Activated CD8-positive, alpha-beta memory T cell treated with anti-CD3 and anti-CD28 coated beads, Interleukin-2, amount 50 U/mL, for 48 hours (primary cell): Measurements from ENCODE around the gene TPM1.
"Not testable (repeated sequence)": the region's sequence is repeated elsewhere in the genome, so short reads cannot be mapped to it uniquely, and the experiment has no call there.

ENCODE experiments used
- DNase-seq: peaks from one replicate; pipeline ENCODE4 v3.0.0-alpha.2; 2020

TPM1 gene

DNA sequence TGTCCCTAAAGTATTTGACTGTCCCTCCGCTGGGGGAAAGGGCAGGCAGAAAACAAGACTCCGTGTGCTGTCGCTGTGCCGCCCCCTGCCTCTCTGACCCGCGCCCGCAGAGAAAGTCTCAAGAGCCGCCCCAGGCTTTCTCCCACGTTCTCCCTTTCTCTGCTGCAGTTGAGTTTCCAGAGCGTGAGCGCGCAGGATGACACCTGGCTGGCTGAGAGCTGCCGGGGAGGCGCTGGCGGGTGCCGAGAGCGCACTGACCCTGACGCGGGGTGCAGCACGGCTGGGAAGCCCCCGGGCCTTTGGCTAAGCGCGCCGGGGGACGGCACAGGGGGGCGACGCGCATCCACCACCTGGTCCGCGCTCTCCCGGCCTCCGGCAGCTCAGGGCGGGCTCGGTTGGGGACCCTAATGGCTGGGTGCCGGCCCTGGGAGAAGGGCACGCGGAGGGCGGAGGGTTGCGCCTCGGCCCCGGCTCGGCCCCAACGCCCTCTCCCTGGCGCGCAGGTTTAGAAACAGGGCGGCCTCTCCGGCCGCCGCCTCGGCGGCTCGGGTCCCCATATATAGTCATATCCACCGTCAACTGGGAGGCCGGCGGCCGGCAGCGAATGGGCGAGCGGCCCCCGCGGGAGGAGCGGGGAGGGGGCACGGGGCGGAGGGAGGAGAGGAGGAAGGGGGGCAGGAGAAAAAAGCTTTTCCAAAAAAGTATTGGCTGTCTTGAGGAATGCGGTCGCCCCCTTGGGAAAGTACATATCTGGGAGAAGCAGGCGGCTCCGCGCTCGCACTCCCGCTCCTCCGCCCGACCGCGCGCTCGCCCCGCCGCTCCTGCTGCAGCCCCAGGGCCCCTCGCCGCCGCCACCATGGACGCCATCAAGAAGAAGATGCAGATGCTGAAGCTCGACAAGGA is at the start of gene TPM1:
Gene TPM1, plus strand, starts transcription at position 774 of the 903 bp plus-strand sequence. Its CDS starts 83 bp downstream, at position 857.
- DNase-seq: peak; percentile 58

DNA sequence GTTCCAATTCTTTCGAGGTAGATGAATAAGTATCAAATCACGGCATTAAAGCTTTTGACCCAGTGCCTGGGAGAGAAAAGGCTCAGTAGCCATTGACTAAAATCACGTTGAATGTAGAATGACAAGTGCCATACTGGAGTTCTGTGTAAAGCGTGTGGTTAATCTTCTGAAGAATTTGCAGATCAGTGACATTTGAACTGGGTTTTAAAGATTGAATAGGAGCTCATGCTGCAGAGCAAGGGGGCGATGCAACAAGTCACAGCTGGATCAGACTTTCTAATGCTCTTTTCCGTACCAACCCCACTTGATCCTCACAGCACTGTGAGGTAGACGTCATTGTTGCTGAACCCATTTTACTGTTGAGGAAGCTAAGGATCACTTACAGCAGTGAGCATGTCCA is 49.5 kb upstream of the TPM1 start:
- DNase-seq: no peak

DNA sequence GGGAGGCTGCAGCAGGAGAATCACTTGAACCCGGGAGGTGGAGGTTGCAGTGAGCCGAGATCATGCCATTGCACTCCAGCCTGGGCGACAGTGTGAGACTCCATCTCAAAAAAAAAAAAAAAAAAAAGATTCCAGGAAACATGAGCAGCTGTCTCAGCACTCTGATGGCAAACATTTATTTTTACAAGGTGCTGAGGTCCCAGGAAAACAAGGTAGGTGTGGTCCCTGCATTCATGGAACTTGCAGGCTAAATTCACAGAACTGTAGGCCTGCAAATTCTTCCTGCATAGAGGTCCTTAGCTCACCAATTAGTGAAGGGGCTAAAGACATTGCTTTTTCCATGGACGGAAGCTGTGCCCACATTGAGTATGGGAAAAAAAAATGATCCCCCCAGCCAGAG is 48.9 kb upstream of the TPM1 start:
- not testable (repeated sequence) for DNase-seq

DNA sequence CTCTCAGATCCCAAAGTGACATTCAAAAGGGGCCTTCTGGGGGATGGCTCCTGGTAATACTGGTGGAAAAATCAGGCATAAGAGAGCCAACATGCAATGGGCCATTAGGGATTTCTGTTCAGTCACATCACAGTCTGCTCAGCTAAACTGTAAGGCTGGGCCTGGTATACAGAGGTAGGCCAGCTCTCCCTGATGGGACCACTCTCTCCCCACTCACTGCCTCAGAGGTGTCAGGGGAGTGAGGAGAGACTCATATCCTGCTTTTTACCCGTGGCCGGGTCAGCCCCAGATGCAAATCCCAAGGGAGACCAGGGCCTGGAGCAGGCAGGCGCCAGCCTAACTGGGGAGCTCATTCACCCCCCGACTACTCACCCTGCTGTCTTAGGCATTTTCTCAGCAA is 48.1 kb upstream of the TPM1 start:
- DNase-seq: no peak

DNA sequence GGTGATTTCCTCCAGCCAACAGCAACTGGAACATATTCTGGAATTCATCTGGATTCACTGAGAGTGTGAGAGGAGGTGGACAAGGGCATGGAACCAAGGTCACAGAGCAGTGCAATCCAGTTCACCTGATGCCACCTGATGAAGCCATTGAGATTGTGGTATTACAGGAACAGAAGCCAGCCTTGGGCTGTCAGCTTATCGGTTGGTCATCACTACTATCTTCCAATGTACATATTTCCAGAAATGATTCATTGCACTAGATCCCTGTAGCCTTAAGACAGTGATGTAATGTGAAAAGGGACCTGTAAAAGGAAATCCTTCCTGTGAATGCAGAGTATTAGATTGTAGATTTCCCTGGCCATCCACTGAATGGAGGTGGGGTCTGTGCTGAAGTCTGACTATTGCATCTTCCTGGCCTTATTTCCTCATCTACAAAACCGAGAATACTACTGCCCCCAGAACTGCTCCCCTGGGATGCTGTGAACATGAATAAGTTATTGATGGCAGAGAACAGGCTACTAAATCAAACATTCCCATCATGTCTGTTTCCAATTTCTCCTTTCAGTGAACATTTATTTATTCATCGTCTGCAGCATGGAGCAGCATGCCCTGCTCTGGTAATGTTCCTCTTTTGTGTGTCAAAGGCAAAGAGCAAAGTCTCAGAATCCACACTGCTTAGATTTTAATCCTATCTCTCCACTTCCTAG is 47.4 kb upstream of the TPM1 start:
- DNase-seq: no peak

DNA sequence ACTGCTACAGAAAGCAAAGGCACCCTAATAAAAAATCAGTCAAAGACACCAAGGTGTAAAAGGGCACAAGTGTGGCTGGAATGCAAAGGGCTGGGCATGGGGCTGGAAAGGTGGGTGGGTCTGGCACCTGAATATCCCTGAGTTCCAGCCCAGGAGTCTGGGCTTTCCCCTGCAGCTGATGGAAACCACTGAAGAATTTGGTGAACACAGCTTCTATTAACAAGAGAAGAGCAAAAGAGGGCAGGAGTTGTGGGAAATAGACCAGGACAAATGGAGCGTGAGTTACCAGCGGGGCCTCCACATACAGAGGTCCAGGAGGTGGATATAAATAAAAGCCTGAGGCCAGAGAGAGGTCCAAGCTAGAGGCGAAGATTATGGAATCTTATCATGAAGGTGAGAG is 45.1 kb upstream of the TPM1 start:
- DNase-seq: no peak

DNA sequence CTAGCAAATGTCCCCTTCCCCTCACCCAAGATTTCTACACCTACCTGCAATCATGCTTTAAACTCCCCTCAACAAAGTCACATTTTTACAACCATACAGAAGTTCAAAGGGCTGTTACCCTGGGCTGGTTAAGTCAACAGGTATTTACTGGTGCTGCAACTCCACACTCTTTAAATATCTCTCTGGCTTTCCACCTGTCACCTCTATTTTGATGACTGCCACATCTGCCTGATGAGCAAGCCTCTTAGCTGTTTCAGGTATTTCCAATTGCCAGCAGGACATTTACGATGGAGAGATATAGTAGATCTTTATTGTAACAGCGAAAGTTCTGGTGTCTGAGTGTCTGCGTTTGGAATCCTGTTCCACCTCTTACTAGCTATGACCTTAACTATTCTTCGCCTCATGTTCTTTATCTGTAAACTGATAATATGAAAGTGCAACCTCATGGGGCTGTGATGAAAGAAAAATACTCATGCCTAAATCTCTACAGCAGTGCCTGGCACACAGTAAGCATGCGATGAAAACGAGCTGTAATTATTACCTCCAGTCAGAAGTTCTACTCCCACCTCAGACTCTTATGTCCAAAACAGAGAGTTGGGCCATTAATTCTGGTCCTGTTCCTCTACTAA is 44.2 kb upstream of the TPM1 start:
- no peak for DNase-seq

DNA sequence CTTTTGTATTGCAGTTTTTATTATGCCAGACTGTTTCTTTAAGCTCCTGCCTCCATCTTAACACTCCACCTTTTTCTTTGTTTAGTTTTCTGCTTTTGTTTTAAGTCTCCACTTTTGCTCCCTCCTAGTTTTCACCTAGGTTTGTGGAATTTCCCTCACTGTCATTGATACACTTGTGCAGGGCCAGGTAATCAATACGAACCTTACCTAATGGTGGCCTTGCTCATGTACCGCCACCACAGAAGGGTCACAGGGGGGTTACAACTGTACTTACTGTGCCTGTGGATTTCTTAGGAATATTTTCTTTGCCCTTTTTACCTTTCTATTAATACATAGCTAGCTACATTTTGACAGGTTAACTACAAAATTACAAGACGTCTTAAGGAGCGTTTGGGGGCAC is 43.4 kb upstream of the TPM1 start:
- DNase-seq: no peak

DNA sequence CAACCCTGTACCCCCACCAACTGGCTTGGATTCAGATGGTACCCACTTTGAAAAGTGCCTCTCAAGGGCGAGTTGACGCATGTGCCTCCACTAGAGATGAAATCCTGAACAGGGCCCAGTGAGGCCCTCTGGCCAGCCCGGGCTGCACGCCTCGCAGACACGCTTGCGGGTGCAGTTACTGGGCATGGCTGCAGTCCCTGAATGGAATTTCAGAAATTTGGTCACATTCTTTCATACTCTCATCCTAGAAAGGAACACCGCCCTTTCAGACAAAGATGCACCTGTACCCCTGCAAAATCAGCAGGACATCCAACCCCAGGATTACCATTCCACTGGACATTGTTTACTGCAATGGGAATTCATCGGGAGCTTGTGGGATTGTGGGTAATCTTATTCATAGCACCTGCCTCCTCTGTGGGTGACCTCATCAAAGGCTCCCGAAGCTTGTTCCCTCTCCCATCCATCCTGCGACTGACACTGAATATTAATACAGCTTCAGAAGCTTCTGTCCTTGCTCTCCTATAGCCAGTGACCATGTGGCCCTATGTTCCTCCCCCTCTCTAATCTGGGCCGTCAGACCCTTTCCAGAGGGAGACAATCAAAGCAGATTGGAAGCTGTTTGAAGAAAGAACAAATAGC is 42.5 kb upstream of the TPM1 start:
- DNase-seq: no peak

DNA sequence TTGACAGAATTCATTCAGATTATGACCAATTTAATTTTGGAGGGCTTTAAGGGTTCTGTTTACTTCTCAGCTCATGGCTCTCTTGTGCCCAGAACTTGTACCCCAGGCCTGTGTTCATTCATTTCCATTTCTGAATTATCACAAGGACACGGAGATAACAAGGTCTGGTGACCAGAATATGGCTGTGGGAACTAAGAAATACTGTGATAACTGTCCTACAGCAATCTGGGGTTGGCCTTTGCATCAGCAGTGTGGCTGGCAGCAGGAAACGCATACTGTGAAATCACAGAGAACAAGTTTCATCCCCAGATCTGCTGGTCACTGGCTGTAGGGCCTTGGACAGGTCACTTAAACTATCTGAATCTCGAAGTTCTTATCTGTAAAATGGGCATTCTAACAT is 41.8 kb upstream of the TPM1 start:
- no peak for DNase-seq

DNA sequence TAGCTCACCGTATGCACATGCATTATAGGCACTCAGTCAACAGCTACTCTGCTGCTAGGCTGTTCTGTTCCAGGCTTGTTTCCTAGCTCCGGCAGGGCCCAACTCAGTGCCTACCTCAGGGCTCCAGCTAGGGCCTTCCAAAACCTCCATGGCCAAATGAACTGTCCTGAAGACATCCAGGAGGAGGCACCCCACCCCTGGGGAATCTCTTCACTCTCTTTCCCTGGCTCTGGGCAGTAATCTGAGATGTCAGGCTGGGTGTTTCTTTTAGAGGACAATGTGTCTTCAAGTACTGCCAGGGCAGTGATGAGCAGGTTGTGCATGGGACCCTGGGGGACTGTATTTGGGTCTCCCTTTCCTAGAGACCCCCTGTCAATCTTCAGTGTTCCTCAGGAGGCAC is 38.3 kb upstream of the TPM1 start:
- no peak for DNase-seq

DNA sequence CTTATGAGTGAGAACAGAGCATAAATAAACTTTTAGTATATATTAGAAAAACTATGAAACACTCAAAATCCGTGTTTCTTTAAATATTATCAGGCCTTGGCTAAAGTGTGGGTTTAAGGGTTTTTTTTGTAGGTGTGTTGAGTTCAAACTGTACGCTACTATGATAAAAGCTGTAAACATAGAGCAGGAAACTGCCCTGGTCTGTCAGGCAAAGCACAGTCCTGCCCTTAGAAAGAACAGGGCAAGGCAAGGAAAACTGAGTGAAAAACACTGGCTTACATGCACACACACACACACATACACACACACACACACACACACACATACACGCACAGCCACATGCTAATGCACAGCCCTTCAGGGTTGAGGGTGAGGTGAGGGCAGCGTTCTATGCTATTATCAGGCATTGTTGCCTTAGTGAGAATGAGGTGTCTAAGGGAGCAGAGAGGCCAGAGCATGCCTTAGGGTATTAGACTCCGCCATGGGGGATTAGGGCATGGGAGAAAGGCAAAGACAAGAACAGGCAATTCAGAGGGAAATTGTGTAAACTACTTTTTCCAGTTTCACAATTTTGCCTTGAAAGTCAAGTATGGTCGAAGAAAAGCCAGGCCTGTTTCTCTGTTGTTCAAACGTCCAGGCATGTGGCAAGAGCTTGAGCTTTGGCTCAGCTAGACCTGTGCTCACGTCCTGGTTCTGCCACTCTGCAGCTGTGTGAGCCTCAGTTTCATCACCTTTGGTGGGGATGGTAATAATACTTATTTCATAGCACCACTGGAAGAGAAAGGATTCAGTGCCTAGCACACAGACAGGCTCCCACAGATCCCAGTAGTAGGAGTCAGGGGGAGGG is 36.3 kb upstream of the TPM1 start:
- no peak for DNase-seq

DNA sequence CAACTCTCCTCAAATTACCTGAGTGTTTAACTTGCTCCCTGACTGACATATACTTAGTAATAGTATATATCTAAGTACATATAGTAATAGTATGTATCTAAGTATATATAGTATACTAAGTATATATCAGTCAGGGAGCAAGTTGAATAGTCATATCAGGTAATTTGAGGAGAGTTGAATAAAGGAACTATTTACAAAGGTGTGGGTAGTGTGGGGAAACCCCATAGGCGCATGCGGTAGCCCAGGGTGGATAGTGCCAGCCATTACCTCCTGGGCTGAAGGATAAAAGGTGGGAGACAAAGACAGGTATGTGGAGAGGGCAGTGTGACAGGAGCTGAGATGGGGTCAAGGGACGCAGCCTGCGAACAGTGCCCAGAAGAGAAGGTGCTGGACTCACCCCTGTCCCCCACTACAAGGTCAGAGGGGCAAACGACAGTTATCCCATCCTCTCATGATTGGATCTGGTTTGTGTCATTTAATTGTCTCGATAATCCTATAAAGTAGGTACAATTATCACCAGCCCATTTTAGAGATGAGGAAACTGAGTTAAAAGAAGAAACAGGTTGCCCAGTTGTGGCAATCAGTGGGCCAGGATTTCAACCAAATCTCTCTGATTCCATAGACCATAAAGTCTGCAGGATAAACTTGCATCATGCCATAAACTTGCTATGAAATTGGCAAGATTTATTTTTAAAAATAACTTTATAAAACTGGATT is 34.1 kb upstream of the TPM1 start:
- no peak for DNase-seq

DNA sequence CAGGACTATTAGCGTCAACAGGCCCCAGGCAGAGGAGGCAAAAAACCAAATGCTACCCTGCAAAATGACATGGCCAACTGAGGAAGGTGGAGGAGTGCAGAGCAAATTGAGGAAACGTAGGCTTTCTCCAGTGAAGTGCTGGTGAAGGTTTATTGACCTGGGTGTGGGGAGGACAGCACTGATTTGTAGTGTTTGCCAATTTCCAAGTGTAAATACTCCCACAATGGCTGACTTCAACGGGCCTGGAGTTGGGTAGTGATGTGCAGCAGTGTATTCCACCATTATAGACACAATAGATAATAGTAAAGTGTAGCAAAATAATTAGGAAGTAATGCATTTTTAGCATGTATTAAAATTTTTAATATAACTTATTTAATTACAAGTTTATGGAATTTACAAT is 32.2 kb upstream of the TPM1 start:
- DNase-seq: no peak

DNA sequence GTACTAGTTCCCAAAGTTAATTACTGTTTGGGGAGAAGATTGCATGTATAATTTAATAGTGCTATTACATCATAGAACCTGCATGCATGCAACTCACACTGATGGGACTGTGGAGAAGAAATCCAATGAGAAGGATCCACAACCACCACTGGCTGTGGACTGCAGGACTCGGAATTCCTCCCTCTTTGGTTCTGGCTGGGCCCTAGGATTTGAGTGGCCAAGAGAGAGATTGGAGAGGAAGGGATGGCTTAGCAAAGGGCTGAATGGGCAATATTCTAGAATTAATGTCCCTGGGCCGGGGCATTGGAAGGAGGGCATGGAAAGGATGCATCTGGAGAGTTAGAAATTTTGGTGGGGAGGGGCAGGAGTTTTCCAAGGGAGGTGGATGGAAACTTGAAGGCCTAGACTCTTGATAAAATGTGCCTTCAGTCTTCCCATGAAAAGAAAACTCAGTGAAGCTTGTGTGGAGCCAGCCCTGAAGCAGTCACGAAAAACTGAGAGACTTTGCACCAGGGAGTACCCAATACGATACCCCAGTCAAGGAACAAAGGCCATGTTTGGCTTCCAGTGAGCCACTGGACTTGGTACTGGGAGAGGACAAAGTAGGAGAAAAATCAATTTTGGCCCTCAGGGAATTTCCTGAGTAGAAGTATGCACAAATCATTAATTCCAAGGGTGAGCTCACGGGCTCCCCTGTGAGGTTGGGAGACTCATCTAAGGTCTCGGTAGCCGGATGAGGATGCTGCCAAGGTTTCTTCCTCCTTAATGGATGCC is 31.4 kb upstream of the TPM1 start:
- DNase-seq: no peak

DNA sequence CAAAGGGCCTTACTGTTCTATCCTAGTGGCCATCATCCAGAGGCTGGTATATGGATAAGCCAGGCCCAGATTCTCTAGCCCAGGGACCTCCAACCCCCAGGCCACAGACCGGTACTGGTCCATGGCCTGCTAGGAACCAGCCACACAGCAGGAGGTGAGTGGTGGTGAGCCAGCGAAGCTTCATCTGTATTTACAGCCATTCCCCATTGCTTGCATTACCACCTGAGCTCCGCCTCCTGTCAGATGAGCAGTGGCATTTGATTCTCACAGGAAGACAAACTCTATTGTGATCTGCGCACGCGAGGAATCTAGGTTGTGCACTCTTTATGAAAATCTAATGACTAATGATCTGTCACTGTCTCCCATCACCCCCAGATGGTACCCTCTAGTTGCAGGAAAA is 30.1 kb upstream of the TPM1 start:
- DNase-seq: no peak

DNA sequence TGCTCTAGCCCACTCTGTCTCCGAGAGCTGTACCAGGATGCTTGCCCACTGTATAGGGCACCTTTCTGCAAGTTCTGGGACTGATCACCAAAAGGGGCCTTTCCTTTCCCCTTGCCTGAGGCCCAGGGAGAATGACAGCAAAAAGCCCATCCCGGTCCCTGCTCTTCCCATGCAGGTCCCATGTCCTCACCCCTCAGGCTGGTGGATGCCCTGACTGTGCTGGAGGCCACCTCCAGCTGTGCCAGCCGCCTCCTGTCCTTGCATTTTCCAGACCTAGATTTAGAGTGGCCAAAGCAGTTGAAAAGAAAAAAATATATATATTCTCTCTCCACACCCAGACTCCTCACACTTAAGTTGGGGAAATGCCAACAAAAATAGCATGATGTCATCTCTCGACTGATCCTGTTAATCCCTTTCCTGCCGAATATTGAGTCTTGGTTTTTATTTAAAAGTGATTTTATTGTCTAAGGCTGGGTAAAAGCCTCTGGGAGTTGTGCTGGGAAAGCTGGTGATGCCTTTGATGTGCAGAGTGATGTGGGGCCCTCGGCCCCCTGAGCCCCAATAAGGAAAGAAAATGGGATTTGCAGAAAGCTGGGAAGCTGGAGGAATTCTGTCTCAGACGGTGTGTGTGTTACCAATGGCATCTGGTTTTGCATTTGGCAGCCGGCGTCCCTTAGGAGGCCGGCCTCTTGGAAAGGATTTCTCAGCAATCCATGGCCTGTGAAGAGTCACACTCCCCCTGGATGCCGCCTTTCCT is 29.3 kb upstream of the TPM1 start:
- DNase-seq: no peak

DNA sequence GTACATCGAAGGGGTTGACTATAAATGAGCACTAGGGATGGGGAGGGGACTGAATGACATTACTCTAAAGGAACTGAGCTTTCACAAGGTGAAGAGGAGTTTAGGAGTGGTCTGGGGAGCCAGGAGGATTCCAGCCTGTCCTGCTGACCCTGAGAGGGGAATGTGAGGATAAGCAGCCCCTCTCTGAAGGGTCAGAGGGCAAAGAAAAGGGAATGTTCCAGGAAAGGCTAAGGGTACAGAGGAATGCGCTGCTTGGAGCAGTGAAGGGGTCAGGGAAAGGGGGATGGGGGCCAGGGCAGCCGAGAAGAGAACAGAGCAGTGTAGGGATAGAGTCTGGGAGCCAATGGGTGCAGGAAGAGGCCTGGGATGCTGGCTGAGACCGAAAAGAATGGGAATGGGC is 28.0 kb upstream of the TPM1 start:
- DNase-seq: no peak

DNA sequence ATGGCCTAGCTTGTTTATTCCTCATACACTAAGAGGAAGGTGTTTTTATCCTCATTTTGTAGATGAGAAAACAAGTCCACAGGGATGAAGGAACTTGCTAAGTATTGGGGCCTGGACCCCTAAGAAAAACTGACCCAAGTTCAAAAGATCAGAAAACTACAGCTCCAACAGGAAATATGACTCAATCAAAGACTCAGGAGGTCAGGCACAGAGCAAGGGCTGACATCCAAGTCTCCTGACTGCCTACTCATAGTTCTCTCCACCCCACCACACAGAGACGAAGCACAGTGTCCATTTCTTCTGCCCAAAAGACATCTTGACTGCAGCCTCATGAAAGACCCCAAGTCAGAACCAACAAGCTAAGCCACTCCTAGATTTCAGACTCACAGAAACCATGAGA is 26.9 kb upstream of the TPM1 start:
- no peak for DNase-seq

DNA sequence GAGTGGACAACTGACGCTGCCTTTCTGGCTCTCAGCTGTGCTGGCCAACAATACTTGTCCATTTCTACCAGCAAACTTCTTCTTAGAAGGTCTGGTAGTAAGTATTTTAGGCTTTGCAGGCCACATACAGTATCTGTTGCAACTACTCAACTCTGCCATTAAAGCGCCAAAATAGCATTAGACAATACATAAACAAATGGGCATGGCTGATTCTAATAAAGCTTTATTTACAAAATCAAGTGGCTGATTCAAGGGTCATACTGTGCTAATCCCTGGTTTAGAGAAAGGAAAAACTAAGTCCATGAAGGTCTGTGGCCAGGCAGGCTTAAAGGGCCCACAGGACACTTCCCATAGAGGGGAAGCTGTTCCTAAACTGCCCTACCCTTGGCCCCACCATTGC is 26.3 kb upstream of the TPM1 start:
- DNase-seq: no peak
